HL-60/S4 treated with phorbol 12-myristate 13-acetate at 8.2 ng/mL for 4 days and 3 days (cell line): ENCODE results near the gene ALG3.

Experiments
- in situ Hi-C: fragments of 300-500 bp; cut with MboI; formaldehyde crosslinking; loops from 2 replicates; pipeline ENCODE4 v1.15.0; 2022; ENCODE audit warnings: low sequenced_read_pairs

Gene ALG3

GRCh38 chr3:184236033-184236410 lies 12.7 kb downstream of the ALG3 start:
- in situ Hi-C loops, result no loop called here

DNA sequence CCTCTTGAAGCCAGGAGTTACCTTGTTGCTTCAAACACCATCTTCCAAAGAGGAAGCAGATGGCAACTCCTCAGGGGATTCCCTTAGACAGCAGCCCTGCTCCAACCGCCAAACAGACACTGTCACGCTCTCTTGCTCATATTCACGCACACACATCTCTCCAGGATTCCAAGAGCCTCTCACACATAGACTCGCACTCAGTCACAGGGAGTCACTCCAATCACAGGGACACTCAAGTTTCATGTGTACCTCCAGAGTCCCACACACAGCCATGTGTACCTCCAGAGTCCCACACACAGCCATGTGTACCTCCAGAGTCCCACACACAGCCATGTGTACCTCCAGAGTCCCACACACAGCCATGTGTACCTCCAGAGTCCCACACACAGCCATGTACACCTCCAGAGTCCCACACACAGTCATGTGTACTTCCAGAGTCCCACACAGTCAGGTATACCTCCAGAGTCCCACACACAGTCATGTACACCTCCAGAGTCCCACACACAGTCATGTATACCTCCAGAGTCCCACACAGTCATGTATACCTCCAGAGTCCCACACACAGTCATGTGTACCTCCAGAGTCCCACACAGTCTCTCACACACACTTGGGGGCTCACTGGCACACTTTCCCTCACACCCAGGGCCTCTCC lies 13.3 kb downstream of the ALG3 start:
- in situ Hi-C loops, result no loop called here

DNA sequence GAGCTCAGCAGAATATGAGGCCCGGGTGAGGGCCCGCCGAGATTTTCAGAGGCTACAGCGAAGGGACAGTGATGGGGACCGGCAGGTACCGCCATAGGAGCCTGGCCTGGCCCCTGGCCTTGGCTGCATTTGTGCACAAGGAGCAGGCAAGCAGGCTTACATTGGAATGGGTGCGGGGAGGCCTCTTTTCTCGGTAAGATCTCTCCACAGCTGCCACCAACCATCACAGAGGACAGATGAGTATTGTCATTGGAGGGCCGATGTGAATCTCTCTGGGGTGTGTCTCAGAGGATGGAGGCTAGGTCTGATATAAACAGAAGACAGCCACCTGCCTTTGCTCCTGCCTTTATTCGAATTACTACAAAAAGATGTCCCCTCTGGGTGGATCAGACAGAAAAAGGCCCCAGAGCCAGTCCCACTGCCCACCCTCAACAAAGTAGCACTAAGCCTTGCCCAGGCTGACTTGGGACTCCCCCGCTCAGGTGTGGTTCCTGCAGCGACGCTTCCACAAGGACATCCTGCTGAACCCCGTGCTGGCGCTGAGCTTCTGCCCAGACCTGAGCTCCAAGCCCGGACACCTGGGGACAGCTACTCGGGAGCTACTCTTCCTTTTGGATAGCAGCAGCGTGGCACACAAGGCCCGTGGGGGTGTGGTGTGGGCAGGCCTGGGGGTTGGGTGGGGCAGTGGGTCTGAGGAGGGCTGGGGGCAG lies 13.9 kb downstream of the ALG3 start:
- in situ Hi-C loops, result no loop called here

DNA sequence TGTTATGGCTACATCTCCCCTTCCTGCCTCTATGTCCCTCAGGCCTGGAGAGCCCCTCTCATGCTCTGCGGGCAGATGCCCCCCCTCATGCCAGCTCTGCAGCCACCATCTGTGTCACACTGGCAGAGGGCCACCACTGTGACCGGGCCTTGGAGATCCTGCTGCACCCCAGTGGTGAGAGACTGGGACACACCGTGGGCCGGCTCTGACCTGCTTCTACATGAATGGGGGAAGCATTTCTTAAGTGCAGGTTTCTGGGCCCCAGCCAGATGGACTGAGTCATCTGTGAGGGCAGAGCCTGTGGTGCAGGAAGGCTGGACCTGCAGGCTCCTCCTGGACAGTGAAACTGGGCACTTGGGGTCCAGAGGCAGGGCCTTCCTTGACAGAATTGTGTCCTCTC lies 14.5 kb downstream of the ALG3 start:
- in situ Hi-C loops, result no loop called here

DNA sequence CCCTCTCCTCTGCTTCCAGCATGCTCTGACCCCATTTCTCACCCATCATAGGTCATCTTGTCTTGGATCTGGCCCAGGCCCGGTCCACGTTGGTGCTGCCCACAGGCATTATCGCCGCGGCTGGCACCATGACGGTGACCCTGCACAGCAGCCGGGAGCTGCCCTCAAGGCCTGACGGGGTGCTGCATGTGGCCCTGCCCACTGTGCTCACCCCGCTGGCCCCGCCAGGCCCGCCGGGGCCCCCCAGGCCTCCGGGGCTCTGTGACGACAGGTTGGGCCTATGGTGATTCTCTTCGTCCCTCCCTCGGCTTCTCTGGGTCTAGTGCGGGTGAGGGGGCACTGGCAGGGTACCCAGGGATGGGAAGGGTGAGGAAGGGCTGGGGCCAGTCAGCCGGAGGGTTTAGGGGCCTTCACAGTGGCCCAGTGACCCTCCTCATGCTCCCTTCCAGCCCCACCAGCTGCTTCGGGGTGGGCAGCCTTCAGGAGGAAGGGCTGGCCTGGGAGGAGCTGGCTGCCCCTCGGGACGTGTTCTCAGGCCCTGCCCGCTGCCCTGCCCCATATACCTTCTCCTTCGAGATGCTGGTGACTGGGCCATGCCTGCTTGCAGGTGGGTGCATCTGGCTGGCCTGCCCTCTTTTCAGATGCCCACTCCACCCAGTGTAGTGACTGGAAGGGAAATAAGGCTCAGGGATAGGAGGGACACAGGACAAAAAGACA lies 15.5 kb downstream of the ALG3 start:
- in situ Hi-C loops, result no loop called here

- in situ Hi-C loops, result no loop called here
Observed at GRCh38 chr3:184231671-184232070, 17.1 kb downstream of the ALG3 start.

GRCh38 chr3:184230603-184231528 lies 17.9 kb downstream of the ALG3 start:
- in situ Hi-C loops, result no loop called here

DNA sequence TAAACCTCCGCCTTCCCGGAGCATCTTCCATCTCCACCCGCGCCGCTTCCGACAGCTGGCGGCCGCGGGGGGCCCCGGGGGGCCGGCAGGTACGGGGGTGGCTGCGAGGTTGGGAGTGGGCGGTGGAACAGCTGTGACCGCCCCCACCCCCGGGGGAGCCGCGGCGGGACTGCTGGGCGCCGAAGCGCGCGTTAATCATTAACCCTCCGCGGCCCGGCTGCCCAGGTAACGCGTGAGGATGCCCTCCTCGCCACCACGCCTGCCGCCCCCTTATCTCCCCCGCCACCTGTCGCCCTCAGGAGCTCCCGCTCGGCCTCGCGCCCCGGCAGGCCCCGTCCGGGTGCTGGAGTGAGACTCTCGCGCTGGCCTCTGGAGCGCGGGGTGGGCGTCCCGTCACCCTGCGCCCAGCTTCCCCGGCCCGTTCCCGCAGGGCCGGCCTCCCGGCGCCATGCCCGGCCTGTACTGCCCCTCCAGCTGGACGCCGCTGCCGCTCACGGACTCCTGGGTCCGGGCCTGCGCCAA lies 18.6 kb downstream of the ALG3 start:
- in situ Hi-C loops, result no loop called here

GRCh38 chr3:184229394-184230080 lies 19.2 kb downstream of the ALG3 start, which contains the start of gene VWA5B2:
TSS of gene VWA5B2 (plus strand) at chr3:184229585. CDS start at chr3:184230529, 944 bp downstream.
- in situ Hi-C loops, result no loop called here

GRCh38 chr3:184228376-184229137 lies 20.2 kb downstream of the ALG3 start:
- in situ Hi-C loops, result no loop called here

DNA sequence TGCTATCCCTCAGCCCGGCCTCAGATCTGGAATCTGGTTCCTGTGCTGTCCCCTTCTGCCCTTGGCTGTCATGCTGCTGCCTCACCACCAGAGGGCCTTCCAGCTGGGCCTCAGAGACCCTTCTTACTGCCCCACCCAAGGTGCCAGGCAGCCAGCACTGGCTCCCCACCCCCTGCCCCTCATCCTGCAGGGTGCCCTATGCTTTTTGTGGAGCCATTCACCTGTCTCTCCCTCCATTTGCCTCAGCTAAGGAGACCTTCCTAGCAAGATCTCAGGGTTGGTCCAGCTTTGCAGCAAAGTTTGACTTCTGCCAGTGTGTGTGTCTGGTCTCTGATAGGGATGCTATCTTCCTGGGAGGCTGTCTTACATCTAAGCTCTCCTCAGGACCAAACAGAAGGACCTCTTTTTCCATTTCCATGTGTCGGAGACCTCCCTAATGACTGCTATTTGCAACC lies 21.3 kb downstream of the ALG3 start:
- in situ Hi-C loops, result no loop called here

GRCh38 chr3:184223946-184224345 lies 24.8 kb downstream of the ALG3 start:
- in situ Hi-C loops, result no loop called here

DNA sequence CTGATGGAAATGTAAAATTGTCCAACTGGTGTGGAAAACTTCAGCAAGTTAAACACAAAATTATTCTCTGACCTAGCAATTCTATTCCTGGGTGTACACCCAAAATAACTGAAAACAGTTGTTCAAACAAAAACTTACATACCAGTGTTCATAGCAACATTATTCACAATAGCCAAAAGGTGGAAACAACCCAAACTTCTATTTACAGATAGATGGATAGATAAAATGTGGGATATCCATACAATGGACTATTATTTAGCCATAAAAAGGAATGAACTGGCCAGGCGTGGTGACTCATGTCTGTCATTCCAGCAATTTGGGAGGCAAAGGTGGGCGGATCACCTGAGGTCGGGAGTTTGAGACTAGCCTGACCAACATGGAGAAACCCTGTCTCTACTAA lies 26.2 kb downstream of the ALG3 start:
- in situ Hi-C loops, result no loop called here

- in situ Hi-C loops, result no loop called here
Observed at GRCh38 chr3:184218814-184219213, 29.9 kb downstream of the ALG3 start.

DNA sequence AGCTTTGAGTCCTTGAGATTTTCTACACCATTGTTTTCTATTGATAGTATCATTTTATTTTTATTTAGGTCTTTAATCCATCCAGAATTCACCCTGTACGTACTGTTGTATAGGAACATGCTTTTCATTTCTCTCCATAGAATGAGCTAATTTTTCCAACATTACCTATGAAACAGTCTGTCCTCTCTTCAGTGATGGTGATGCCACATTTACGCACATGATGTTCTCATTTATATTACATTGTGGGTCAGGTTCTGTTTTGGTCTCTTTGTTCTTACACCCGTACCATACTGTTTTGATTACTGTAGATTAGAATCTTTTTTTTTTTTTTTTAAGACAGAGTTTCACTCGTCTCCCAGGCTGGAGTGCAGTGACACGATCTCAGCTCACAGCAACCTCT lies 37.0 kb downstream of the ALG3 start:
- in situ Hi-C loops, result no loop called here

GRCh38 chr3:184211297-184211696 lies 37.5 kb downstream of the ALG3 start:
- in situ Hi-C loops, result no loop called here

DNA sequence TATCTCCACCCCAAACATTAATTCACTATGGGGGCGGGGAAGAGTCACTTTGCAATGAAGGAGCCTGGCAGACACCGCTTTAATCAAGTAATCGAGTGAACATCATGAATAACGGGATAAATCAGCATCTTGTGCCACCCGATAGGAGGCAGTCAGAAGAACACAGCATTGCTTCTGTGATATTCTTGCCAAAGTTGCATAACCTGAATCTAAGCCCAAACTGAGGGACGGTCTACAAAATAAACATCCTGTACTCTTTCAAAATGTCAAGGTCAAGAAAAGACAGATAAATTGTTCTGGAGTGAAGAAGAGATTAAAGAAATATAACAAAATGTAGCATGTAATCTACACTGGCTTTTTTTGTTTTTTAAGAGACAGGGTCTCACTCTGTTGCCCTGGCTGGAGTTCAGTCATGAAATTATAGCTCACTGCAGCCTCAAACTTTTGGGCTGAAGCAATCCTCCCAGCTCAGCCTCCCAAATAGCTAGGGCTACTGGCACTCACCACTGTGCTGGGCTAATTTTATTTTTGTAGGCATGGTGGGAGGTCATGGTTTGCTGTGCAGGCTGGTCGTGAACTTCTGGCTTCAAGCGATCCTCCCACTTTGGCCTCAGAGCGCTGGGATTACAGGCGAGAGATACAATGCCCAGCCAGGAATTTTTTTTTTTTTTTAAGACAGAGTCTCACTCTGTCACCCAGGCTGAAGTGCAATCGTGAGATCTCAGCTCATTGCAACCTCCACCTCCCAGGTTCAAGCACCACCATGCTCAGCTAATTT lies 39.4 kb downstream of the ALG3 start:
- in situ Hi-C loops, result no loop called here

- in situ Hi-C loops, result no loop called here
Observed at GRCh38 chr3:184203526-184203925, 45.2 kb downstream of the ALG3 start.

- in situ Hi-C loops, result no loop called here
Observed at GRCh38 chr3:184200825-184201224, 47.9 kb downstream of the ALG3 start.
